Measurements from ENCODE around the gene SHB. TPM values are rescaled to one million over a fixed set of nuclear protein-coding genes. Genes with fewer than 3 reads are reported as not detected.

SHB gene
- total RNA-seq, 1 experiment from 2014 or later: 12.2 TPM

GRCh38 chr9:38009990-38010389 lies 59.0 kb downstream of the SHB start (continued):
- TF ChIP-seq HMGA2 (CRISPR knock-in tag; IDR thresholded peaks at IDR 0.05) (no peak), SP1 (CRISPR knock-in tag; conservative IDR thresholded peaks at IDR 0.05) (no peak), E2F4 (CRISPR knock-in tag; IDR thresholded peaks at IDR 0.05; ENCODE audit: borderline replicate concordance, low read depth) (no peak), JAZF1 (CRISPR knock-in tag; IDR thresholded peaks at IDR 0.05) (no peak), ZNF416 (CRISPR knock-in tag; IDR thresholded peaks at IDR 0.05) (no peak), FOXJ3 (CRISPR knock-in tag; IDR thresholded peaks at IDR 0.05; ENCODE audit: borderline replicate concordance) (no peak)
- TF ChIP-seq, protein P1, sequence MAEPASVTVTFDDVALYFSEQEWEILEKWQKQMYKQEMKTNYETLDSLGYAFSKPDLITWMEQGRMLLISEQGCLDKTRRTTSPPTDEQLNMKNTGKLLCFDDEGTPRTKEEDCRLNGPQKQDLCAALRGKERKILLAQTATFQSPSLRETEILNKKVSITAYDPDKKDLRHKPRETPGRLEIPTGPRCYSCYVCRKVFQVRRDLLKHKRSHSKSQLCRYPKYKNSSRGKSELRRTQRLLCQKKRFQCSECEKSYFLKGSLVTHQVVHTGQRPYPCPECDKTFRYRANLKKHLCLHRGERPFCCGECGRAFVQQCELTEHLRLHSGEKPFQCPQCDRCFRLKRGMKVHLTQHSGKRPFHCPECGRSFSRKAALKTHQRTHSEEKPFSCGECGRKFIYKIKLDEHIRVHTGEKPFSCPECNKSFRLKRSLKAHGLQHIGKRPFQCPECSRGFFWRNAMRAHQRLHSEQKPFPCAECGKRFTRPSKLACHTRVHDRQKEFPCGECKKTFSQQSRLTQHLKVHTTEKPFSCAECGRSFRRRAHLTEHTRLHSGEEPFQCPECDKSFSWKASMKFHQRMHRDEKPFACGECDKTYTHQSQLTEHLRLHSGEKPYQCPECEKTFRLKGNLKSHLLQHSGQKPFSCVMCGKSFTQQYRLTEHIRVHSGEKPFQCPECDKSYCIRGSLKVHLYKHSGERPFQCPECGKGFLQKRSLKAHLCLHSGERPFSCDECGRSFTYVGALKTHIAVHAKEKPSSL (CRISPR knock-in tag; conservative IDR thresholded peaks at IDR 0.05): no peak

GRCh38 chr9:38009035-38009501 lies 60.0 kb downstream of the SHB start:
- Mint-ChIP-seq H3K36me3 (no peaks in the 10 kb centered on the region), H3K27me3 (ENCODE audit: low read depth) (no peaks in the 10 kb centered on the region), H3K9me3 (no peaks in the 10 kb centered on the region), H3K4me3 (no peak overlapping the region), H3K4me1 (peaks cover 51% of the 10 kb centered on the region), H3K27ac (peak overlapping the region; percentile 95)
- ATAC-seq: no peak
- ChIA-PET CTCF (interaction anchor here (1.1 to 2.4 kb wide), 6 partner anchors 9 to 95 kb away, joined by 3 to 12 read pairs (median 6); no protein-coding TSS in a partner anchor), POLR2A (interaction anchor here (1.2 kb wide), 1 partner anchor 8 kb away, joined by 5 read pairs; no protein-coding TSS in a partner anchor)
- no peak for DNase-seq (ENCODE audit: low spot score)
- TF ChIP-seq ZNF263 (CRISPR knock-in tag; IDR thresholded peaks at IDR 0.05; ENCODE audit: low read depth): no peak
- no peak for TF ChIP-seq GRHL2 (CRISPR knock-in tag; IDR thresholded peaks at IDR 0.05; ENCODE audit: insufficient replicate concordance, severe bottlenecking)
- TF ChIP-seq ZBTB21 (CRISPR knock-in tag; IDR thresholded peaks at IDR 0.05; ENCODE audit: borderline replicate concordance): no peak
- TF ChIP-seq, protein P2, sequence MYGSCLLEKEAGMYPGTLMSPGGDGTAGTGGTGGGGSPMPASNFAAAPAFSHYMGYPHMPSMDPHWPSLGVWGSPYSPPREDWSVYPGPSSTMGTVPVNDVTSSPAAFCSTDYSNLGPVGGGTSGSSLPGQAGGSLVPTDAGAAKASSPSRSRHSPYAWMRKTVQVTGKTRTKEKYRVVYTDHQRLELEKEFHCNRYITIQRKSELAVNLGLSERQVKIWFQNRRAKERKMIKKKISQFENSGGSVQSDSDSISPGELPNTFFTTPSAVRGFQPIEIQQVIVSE (CRISPR knock-in tag; IDR thresholded peaks at IDR 0.05; ENCODE audit: borderline replicate concordance): no peak
- TF ChIP-seq, protein P3, sequence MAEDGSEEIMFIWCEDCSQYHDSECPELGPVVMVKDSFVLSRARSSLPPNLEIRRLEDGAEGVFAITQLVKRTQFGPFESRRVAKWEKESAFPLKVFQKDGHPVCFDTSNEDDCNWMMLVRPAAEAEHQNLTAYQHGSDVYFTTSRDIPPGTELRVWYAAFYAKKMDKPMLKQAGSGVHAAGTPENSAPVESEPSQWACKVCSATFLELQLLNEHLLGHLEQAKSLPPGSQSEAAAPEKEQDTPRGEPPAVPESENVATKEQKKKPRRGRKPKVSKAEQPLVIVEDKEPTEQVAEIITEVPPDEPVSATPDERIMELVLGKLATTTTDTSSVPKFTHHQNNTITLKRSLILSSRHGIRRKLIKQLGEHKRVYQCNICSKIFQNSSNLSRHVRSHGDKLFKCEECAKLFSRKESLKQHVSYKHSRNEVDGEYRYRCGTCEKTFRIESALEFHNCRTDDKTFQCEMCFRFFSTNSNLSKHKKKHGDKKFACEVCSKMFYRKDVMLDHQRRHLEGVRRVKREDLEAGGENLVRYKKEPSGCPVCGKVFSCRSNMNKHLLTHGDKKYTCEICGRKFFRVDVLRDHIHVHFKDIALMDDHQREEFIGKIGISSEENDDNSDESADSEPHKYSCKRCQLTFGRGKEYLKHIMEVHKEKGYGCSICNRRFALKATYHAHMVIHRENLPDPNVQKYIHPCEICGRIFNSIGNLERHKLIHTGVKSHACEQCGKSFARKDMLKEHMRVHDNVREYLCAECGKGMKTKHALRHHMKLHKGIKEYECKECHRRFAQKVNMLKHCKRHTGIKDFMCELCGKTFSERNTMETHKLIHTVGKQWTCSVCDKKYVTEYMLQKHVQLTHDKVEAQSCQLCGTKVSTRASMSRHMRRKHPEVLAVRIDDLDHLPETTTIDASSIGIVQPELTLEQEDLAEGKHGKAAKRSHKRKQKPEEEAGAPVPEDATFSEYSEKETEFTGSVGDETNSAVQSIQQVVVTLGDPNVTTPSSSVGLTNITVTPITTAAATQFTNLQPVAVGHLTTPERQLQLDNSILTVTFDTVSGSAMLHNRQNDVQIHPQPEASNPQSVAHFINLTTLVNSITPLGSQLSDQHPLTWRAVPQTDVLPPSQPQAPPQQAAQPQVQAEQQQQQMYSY (CRISPR knock-in tag; IDR thresholded peaks at IDR 0.05): no peak
- TF ChIP-seq, protein P4, sequence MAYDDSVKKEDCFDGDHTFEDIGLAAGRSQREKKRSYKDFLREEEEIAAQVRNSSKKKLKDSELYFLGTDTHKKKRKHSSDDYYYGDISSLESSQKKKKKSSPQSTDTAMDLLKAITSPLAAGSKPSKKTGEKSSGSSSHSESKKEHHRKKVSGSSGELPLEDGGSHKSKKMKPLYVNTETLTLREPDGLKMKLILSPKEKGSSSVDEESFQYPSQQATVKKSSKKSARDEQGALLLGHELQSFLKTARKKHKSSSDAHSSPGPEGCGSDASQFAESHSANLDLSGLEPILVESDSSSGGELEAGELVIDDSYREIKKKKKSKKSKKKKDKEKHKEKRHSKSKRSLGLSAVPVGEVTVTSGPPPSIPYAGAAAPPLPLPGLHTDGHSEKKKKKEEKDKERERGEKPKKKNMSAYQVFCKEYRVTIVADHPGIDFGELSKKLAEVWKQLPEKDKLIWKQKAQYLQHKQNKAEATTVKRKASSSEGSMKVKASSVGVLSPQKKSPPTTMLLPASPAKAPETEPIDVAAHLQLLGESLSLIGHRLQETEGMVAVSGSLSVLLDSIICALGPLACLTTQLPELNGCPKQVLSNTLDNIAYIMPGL (CRISPR knock-in tag; IDR thresholded peaks at IDR 0.05): no peak
- no peak for TF ChIP-seq TP53 (CRISPR knock-in tag; IDR thresholded peaks at IDR 0.05)
- no peak for TF ChIP-seq ZNF396 (CRISPR knock-in tag; IDR thresholded peaks at IDR 0.05; ENCODE audit: borderline replicate concordance)
- no peak for TF ChIP-seq ZNF281 (CRISPR knock-in tag; IDR thresholded peaks at IDR 0.05)
- no peak for TF ChIP-seq NFE2L1 (CRISPR knock-in tag; IDR thresholded peaks at IDR 0.05)
- TF ChIP-seq, protein P1 (CRISPR knock-in tag; conservative IDR thresholded peaks at IDR 0.05): no peak
- TF ChIP-seq, protein P5, sequence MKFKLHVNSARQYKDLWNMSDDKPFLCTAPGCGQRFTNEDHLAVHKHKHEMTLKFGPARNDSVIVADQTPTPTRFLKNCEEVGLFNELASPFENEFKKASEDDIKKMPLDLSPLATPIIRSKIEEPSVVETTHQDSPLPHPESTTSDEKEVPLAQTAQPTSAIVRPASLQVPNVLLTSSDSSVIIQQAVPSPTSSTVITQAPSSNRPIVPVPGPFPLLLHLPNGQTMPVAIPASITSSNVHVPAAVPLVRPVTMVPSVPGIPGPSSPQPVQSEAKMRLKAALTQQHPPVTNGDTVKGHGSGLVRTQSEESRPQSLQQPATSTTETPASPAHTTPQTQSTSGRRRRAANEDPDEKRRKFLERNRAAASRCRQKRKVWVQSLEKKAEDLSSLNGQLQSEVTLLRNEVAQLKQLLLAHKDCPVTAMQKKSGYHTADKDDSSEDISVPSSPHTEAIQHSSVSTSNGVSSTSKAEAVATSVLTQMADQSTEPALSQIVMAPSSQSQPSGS (CRISPR knock-in tag; IDR thresholded peaks at IDR 0.05; ENCODE audit: borderline replicate concordance, low read depth): no peak
- no peak for TF ChIP-seq NR1H2 (CRISPR knock-in tag; IDR thresholded peaks at IDR 0.05)

All from WTC11 (cell line).